Liver (tissue), 3 donors: ENCODE data around the gene FRMD5.

Experiments used
- CTCF ChIP-seq: fragments of 150-350 bp; IDR thresholded peaks from 2 replicates; pipeline ENCODE4 v1.5.1; 2017; ENCODE audit warnings: improper control_type of control experiment, low read depth, low read length; ENCODE audit not compliant: missing input control
- EGR1 ChIP-seq, 2 donors: IDR thresholded peaks; 2 replicates each; pipeline ENCODE4 v1.6.1; 2016 to 2018; ENCODE audit warnings: antibody characterized with exemption in 2 of 2, low read depth in 2 of 2
- FOXA1 ChIP-seq: IDR thresholded peaks from 2 replicates; pipeline ENCODE4 v1.6.1; 2016; ENCODE audit warnings: antibody characterized with exemption
- GABPA ChIP-seq, 2 donors: IDR thresholded peaks in 1 of 2; conservative IDR thresholded peaks in 1 of 2; 2 replicates each; pipeline ENCODE4 v1.6.1; 2016; ENCODE audit warnings: antibody characterized with exemption in 2 of 2, mild to moderate bottlenecking in 1 of 2, moderate library complexity in 1 of 2
- JUND ChIP-seq, 2 donors: IDR thresholded peaks; 2 replicates each; pipeline ENCODE4 v1.6.1; 2016; ENCODE audit warnings: antibody characterized with exemption in 2 of 2
- RAD21 ChIP-seq, 2 donors: IDR thresholded peaks; 2 replicates each; pipeline ENCODE4 v1.6.1; 2016; ENCODE audit warnings: antibody characterized with exemption in 2 of 2, mild to moderate bottlenecking in 2 of 2
- TF ChIP-seq, protein P1 (sequence below): IDR thresholded peaks from 2 replicates; pipeline ENCODE4 v1.6.1; 2016; ENCODE audit warnings: antibody characterized with exemption
- TF ChIP-seq, protein P2 (sequence below): IDR thresholded peaks from 2 replicates; pipeline ENCODE4 v1.6.1; 2016; ENCODE audit warnings: antibody characterized with exemption, mild to moderate bottlenecking
- donor health status: healthy.
- donor health status: healthy.

DNA sequence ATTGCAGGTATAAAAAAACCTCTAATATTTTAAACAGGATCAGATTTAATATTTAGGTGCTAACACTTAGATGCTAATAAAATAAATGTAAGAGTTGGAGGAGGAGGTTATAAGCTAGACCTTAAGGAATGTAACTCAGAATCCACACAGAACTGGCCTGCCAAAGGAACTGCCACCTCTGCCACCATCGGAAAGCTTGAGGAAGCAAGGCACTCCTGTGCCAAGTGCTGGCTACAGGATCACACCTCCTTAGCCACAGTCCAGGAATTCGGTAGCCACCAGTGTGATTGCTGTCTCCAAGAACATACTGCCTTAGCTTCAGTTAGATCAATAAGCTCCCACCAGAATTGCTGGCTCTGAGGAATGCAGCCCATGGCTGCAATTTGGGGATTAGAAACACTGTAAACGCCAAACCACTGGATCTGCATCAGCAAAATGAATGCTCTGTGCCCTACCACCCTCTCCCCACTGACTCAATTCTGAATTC is 58.0 kb downstream of the FRMD5 start:
- TF ChIP-seq CTCF (no peak), RAD21 (IDR thresholded peaks at IDR 0.05) (no peak), EGR1 (IDR thresholded peaks at IDR 0.05; ENCODE audit: low read depth in 2 of 2) (no peak), JUND (IDR thresholded peaks at IDR 0.05) (no peak), GABPA (IDR thresholded peaks at IDR 0.05 in 1 of 2, conservative IDR thresholded peaks at IDR 0.05 in 1 of 2) (no peak), FOXA1 (no peak)
- TF ChIP-seq, protein P1, sequence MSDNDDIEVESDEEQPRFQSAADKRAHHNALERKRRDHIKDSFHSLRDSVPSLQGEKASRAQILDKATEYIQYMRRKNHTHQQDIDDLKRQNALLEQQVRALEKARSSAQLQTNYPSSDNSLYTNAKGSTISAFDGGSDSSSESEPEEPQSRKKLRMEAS: no peak
- TF ChIP-seq, protein P2, sequence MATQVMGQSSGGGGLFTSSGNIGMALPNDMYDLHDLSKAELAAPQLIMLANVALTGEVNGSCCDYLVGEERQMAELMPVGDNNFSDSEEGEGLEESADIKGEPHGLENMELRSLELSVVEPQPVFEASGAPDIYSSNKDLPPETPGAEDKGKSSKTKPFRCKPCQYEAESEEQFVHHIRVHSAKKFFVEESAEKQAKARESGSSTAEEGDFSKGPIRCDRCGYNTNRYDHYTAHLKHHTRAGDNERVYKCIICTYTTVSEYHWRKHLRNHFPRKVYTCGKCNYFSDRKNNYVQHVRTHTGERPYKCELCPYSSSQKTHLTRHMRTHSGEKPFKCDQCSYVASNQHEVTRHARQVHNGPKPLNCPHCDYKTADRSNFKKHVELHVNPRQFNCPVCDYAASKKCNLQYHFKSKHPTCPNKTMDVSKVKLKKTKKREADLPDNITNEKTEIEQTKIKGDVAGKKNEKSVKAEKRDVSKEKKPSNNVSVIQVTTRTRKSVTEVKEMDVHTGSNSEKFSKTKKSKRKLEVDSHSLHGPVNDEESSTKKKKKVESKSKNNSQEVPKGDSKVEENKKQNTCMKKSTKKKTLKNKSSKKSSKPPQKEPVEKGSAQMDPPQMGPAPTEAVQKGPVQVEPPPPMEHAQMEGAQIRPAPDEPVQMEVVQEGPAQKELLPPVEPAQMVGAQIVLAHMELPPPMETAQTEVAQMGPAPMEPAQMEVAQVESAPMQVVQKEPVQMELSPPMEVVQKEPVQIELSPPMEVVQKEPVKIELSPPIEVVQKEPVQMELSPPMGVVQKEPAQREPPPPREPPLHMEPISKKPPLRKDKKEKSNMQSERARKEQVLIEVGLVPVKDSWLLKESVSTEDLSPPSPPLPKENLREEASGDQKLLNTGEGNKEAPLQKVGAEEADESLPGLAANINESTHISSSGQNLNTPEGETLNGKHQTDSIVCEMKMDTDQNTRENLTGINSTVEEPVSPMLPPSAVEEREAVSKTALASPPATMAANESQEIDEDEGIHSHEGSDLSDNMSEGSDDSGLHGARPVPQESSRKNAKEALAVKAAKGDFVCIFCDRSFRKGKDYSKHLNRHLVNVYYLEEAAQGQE: no peak
